HepG2 (cell line): ENCODE data around the gene GCHFR. TPM values are rescaled to one million over a fixed set of nuclear protein-coding genes. Genes with fewer than 3 reads are reported as not detected.

Source experiments
- BRCA1 ChIP-seq: sonication (generic); formaldehyde crosslinking; IDR thresholded peaks from 2 replicates; pipeline ENCODE4 v1.4.0; 2020; ENCODE audit warnings: missing genetic modification reagents
- BRD4 ChIP-seq: sonication (generic); formaldehyde crosslinking; IDR thresholded peaks from 2 replicates; pipeline ENCODE4 v1.4.0; 2020; ENCODE audit warnings: missing genetic modification reagents
- CC2D1A ChIP-seq: sonication (generic); formaldehyde crosslinking; IDR thresholded peaks from 2 replicates; pipeline ENCODE4 v1.8.1; 2023; ENCODE audit warnings: mild to moderate bottlenecking, missing genetic modification reagents
- CENPT ChIP-seq: sonication (generic); formaldehyde crosslinking; IDR thresholded peaks from 2 replicates; pipeline ENCODE4 v1.8.0; 2022; ENCODE audit warnings: low read depth, mild to moderate bottlenecking, moderate library complexity, missing genetic modification reagents
- FOXA3 ChIP-seq: IDR thresholded peaks from 2 replicates; pipeline ENCODE4 v1.6.1; 2016; ENCODE audit warnings: missing genetic modification reagents, missing compliant biosample characterization
- GATAD1 ChIP-seq: IDR thresholded peaks from 2 replicates; pipeline ENCODE4 v1.6.1; 2016; ENCODE audit warnings: missing genetic modification reagents, missing compliant biosample characterization
- KAT8 ChIP-seq: IDR thresholded peaks from 2 replicates; pipeline ENCODE4 v1.6.1; 2016; ENCODE audit warnings: missing genetic modification reagents, missing compliant biosample characterization
- MAFF ChIP-seq: IDR thresholded peaks from 2 replicates; pipeline ENCODE4 v1.6.1; 2011; ENCODE audit warnings: low read depth, low read length, improper control_type of control experiment
- MEF2D ChIP-seq: sonication (generic); formaldehyde crosslinking; IDR thresholded peaks from 2 replicates; pipeline ENCODE4 v1.5.1; 2020; ENCODE audit warnings: mild to moderate bottlenecking, missing genetic modification reagents
- PHB2 ChIP-seq: fragments of 450-650 bp; IDR thresholded peaks from 2 replicates; pipeline ENCODE4 v1.6.1; 2018; ENCODE audit not compliant: partially characterized antibody
- POLR2AphosphoS5 ChIP-seq: IDR thresholded peaks from 2 replicates; pipeline ENCODE4 v1.6.1; 2012; ENCODE audit warnings: low read depth, low read length
- RAD51 ChIP-seq: fragments of 450-650 bp; IDR thresholded peaks from 2 replicates; pipeline ENCODE4 v1.6.1; 2016; ENCODE audit warnings: borderline replicate concordance
- SIX1 ChIP-seq: sonication (generic); formaldehyde crosslinking; IDR thresholded peaks from 2 replicates; pipeline ENCODE4 v1.4.0; 2020; ENCODE audit warnings: missing genetic modification reagents, borderline replicate concordance
- SMYD3 ChIP-seq: sonication (generic); formaldehyde crosslinking; IDR thresholded peaks from 2 replicates; pipeline ENCODE4 v1.8.1; 2023; ENCODE audit warnings: mild to moderate bottlenecking, missing genetic modification reagents
- SOX6 ChIP-seq, 2 experiments: fragments of 450-650 bp in 1 of 2; sonication (generic) in 1 of 2; formaldehyde crosslinking in 1 of 2; IDR thresholded peaks; 2 replicates each; pipeline versions ENCODE4 v1.4.0 to v1.6.1; 2017 to 2020; ENCODE audit warnings: antibody characterized with exemption in 1 of 2, mild to moderate bottlenecking in 1 of 2, missing genetic modification reagents in 1 of 2
- SP2 ChIP-seq: sonication (generic); formaldehyde crosslinking; IDR thresholded peaks from 2 replicates; pipeline ENCODE4 v1.5.1; 2020; ENCODE audit warnings: mild to moderate bottlenecking, missing genetic modification reagents
- TSC22D2 ChIP-seq: sonication (generic); formaldehyde crosslinking; IDR thresholded peaks from 2 replicates; pipeline ENCODE4 v1.5.1; 2020; ENCODE audit warnings: missing genetic modification reagents, mild to moderate bottlenecking, borderline replicate concordance
- ZFY ChIP-seq: sonication (generic); formaldehyde crosslinking; IDR thresholded peaks from 2 replicates; pipeline ENCODE4 v1.4.0; 2020; ENCODE audit warnings: missing genetic modification reagents
- ZNF20 ChIP-seq: sonication (generic); formaldehyde crosslinking; IDR thresholded peaks from 2 replicates; pipeline ENCODE4 v1.4.0; 2020; ENCODE audit warnings: mild to moderate bottlenecking, moderate library complexity, missing genetic modification reagents
- ZNF207 ChIP-seq: fragments of 450-650 bp; IDR thresholded peaks from 2 replicates; pipeline ENCODE4 v1.6.1; 2016; ENCODE audit warnings: antibody characterized with exemption, borderline replicate concordance
- ZNF274 ChIP-seq: sonication (generic); formaldehyde crosslinking; IDR thresholded peaks from 2 replicates; pipeline ENCODE4 v1.5.1; 2020; ENCODE audit warnings: mild to moderate bottlenecking, missing genetic modification reagents
- ZNF331 ChIP-seq: sonication (generic); formaldehyde crosslinking; IDR thresholded peaks from 2 replicates; pipeline ENCODE4 v1.4.0; 2020; ENCODE audit warnings: missing genetic modification reagents
- ZNF34 ChIP-seq: sonication (generic); formaldehyde crosslinking; IDR thresholded peaks from 2 replicates; pipeline ENCODE4 v1.4.0; 2020; ENCODE audit warnings: mild to moderate bottlenecking, missing genetic modification reagents, borderline replicate concordance
- ZNF619 ChIP-seq: sonication (generic); formaldehyde crosslinking; IDR thresholded peaks from 2 replicates; pipeline ENCODE4 v1.4.0; 2020; ENCODE audit warnings: mild to moderate bottlenecking, missing genetic modification reagents
- ZSCAN12 ChIP-seq: sonication (generic); formaldehyde crosslinking; IDR thresholded peaks from 2 replicates; pipeline ENCODE4 v1.9.0; 2021; ENCODE audit warnings: mild to moderate bottlenecking, missing genetic modification reagents
- polyA plus RNA-seq, 8 experiments: library from polyadenylated mRNA; depleted of rRNA in 3 of 8; stranded (reverse) in 7 of 8; unstranded in 1 of 8; fragments of >200 nt; fragmentation: Illumina TruSeq in 4 of 8; extraction: Trizol in 4 of 8; gene quantifications; 2 replicates each; pipeline versions ENCODE4 v1.2.1 to v1.2.3, GENCODE V29; 2011 to 2016; ENCODE audit warnings: low read depth in 4 of 8, missing spikeins in 1 of 8, mixed read lengths in 1 of 8; ENCODE audit not compliant: insufficient read depth in 1 of 8
- total RNA-seq, 5 experiments: library from RNA; depleted of rRNA; stranded (reverse); fragments of >200 nt; fragmentation: Illumina TruSeq; extraction: Trizol; gene quantifications; 2 replicates each; pipeline ENCODE4 v1.2.3, GENCODE V29; 2016; ENCODE audit warnings: low read depth in 1 of 5
- TF ChIP-seq, protein P1 (sequence below): sonication (generic); formaldehyde crosslinking; IDR thresholded peaks from 2 replicates; pipeline ENCODE4 v1.8.0; 2022; ENCODE audit warnings: missing genetic modification reagents, mild to moderate bottlenecking, borderline replicate concordance
- TF ChIP-seq, protein P2 (sequence below): sonication (generic); formaldehyde crosslinking; IDR thresholded peaks from 2 replicates; pipeline ENCODE4 v1.4.0; 2020; ENCODE audit warnings: missing genetic modification reagents
- TF ChIP-seq, protein P3 (sequence below): IDR thresholded peaks from 2 replicates; pipeline ENCODE4 v1.6.1; 2016; ENCODE audit warnings: mild to moderate bottlenecking
- TF ChIP-seq, protein P4 (sequence below): sonication (generic); formaldehyde crosslinking; IDR thresholded peaks from 2 replicates; pipeline ENCODE4 v1.8.0; 2022; ENCODE audit warnings: mild to moderate bottlenecking, missing genetic modification reagents, moderate library complexity

Gene GCHFR
- total and polyA plus RNA-seq, 2 of the 13 experiments (the other 11 are each of a cell fraction or from before 2014, with no cell fraction given): 51.5 to 92.4 TPM

DNA sequence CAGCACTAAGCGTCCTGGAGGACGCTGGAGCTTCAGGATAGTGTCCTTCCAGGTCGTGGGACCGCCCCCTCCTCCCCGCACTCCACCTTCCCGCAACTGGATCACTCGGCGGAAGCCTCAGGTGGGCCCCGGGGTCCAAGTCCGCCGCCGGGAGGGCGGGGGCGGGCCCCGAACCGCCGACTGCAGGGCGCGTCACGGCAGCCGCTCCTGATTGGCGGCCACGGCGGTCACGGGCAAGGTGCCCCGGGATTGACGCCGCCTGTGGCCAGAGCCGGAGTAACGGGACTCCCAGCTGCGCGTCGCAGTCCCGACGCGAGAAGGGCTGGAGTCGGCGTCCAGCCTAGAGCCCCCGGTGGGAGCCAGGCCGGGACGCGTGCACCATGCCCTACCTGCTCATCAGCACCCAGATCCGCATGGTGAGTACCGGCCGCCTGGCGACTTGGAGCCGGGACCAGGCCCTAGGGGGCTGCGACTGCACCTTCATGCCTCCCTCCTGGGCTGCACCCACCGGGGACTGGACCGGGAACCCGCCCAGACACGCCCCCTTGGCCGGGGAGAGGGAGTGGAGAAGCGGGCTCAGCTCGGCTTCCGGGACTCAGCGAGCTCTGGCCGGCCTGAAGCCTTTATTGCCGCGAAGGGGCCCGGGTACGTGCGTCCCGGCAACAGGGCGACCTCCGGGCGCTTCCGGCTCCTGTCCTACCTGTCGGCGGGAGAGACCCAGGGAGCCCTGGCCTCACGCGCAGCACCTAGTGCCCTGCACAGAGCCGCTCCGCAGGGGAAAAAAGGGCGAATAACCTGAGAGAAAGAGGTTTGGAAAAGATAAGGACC is at the start of gene GCHFR (continued):
- TF ChIP-seq TSC22D2 (peak; percentile 66; the same call in 1 of the 2 replicates), ZNF274 (CRISPR knock-in tag) (peak; percentile 69; the same call in 1 of the 2 replicates), SOX6 (IDR thresholded peaks at IDR 0.05) (no peak), SOX6 (CRISPR knock-in tag; IDR thresholded peaks at IDR 0.05) (peak; percentile 44), CENPT (CRISPR knock-in tag) (peak; percentile 91; the same call in 1 of the 2 replicates), MAFF (no peak; the same call in 1 of the 2 replicates), ZNF20 (CRISPR knock-in tag) (no peak), BRCA1 (CRISPR knock-in tag) (no peak), ZNF207 (no peak), BRD4 (CRISPR knock-in tag) (no peak), RAD51 (no peak), ZFY (CRISPR knock-in tag) (peak; percentile 71), PHB2 (no peak), MEF2D (CRISPR knock-in tag) (no peak), POLR2AphosphoS5 (peak; percentile 76), GATAD1 (CRISPR knock-in tag) (peak; percentile 43; the same call in 1 of the 2 replicates), CC2D1A (CRISPR knock-in tag) (no peak), ZNF34 (no peak), SIX1 (no peak), ZNF619 (CRISPR knock-in tag) (no peak), ZNF331 (no peak), ZSCAN12 (CRISPR knock-in tag) (peak; percentile 91), SP2 (peak; percentile 52; the same call in 1 of the 2 replicates), FOXA3 (CRISPR knock-in tag) (peak; percentile 21; the same call in 1 of the 2 replicates), KAT8 (CRISPR knock-in tag) (peak; percentile 67), SMYD3 (CRISPR knock-in tag) (no peak)
- TF ChIP-seq, protein P1, sequence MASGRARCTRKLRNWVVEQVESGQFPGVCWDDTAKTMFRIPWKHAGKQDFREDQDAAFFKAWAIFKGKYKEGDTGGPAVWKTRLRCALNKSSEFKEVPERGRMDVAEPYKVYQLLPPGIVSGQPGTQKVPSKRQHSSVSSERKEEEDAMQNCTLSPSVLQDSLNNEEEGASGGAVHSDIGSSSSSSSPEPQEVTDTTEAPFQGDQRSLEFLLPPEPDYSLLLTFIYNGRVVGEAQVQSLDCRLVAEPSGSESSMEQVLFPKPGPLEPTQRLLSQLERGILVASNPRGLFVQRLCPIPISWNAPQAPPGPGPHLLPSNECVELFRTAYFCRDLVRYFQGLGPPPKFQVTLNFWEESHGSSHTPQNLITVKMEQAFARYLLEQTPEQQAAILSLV: no peak
- TF ChIP-seq, protein P2, sequence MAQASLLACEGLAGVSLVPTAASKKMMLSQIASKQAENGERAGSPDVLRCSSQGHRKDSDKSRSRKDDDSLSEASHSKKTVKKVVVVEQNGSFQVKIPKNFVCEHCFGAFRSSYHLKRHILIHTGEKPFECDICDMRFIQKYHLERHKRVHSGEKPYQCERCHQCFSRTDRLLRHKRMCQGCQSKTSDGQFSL (CRISPR knock-in tag): no peak
- TF ChIP-seq, protein P3, sequence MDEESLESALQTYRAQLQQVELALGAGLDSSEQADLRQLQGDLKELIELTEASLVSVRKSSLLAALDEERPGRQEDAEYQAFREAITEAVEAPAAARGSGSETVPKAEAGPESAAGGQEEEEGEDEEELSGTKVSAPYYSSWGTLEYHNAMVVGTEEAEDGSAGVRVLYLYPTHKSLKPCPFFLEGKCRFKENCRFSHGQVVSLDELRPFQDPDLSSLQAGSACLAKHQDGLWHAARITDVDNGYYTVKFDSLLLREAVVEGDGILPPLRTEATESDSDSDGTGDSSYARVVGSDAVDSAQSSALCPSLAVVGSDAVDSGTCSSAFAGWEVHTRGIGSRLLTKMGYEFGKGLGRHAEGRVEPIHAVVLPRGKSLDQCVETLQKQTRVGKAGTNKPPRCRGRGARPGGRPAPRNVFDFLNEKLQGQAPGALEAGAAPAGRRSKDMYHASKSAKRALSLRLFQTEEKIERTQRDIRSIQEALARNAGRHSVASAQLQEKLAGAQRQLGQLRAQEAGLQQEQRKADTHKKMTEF (CRISPR knock-in tag): peak; percentile 98
- TF ChIP-seq, protein P4, sequence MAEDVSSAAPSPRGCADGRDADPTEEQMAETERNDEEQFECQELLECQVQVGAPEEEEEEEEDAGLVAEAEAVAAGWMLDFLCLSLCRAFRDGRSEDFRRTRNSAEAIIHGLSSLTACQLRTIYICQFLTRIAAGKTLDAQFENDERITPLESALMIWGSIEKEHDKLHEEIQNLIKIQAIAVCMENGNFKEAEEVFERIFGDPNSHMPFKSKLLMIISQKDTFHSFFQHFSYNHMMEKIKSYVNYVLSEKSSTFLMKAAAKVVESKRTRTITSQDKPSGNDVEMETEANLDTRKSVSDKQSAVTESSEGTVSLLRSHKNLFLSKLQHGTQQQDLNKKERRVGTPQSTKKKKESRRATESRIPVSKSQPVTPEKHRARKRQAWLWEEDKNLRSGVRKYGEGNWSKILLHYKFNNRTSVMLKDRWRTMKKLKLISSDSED: 0 out of 2 replicates have a peak, but pooled peaks have one; percentile 45
